ENCODE measurements around the gene PAX2.
A peak's percentile ranks its signal among the peaks of the same experiment; 100 is the strongest.

PAX2 gene

GRCh38 chr10:100740476-100741377 is 4.7 kb upstream of the PAX2 start:
- no peak for DNase-seq

- DNase-seq: no peak
These were observed 3.9 kb upstream of the PAX2 start for GRCh38 chr10:100741378-100742075.

- no peak for DNase-seq
These were observed 3.2 kb upstream of the PAX2 start for GRCh38 chr10:100742076-100742771.

- DNase-seq: no peak
These were observed 2.4 kb upstream of the PAX2 start for GRCh38 chr10:100742936-100743335.

GRCh38 chr10:100743626-100744135 is 1.7 kb upstream of the PAX2 start:
- peak; percentile 33 to 68 for DNase-seq

GRCh38 chr10:100744136-100744986 is 1.0 kb upstream of the PAX2 start:
- no peak for DNase-seq

GRCh38 chr10:100745882-100746783 is 751 bp downstream of the PAX2 start:
- no peak for DNase-seq

GRCh38 chr10:100746784-100747455 is 1.5 kb downstream of the PAX2 start:
- no peak for DNase-seq

GRCh38 chr10:100747456-100748230 is 2.3 kb downstream of the PAX2 start:
- no peak for DNase-seq

GRCh38 chr10:100748231-100749058 is 3.1 kb downstream of the PAX2 start:
- no peak for DNase-seq

GRCh38 chr10:100749059-100749308 is 3.6 kb downstream of the PAX2 start:
- DNase-seq: no peak

- DNase-seq: no peak
These were observed 4.2 kb downstream of the PAX2 start for GRCh38 chr10:100749309-100750217.

- no peak for DNase-seq
These were observed 5.2 kb downstream of the PAX2 start for GRCh38 chr10:100750291-100751210.

- DNase-seq: no peak
These were observed 6.0 kb downstream of the PAX2 start for GRCh38 chr10:100751211-100751933.

GRCh38 chr10:100755821-100756220 is 10.4 kb downstream of the PAX2 start:
- no peak for DNase-seq

- DNase-seq: no peak
These were observed 13.9 kb downstream of the PAX2 start for GRCh38 chr10:100759331-100759730.

Measured in SW 1271 (cell line).